ENCODE results near the gene PDCD1. TPM values are rescaled to one million over a fixed set of nuclear protein-coding genes. Genes with fewer than 3 reads are reported as not detected.

Gene PDCD1
- total and polyA plus RNA-seq, 7 donors = 0.14 to 3.2 (median 0.67) TPM; not detected in 3

DNA sequence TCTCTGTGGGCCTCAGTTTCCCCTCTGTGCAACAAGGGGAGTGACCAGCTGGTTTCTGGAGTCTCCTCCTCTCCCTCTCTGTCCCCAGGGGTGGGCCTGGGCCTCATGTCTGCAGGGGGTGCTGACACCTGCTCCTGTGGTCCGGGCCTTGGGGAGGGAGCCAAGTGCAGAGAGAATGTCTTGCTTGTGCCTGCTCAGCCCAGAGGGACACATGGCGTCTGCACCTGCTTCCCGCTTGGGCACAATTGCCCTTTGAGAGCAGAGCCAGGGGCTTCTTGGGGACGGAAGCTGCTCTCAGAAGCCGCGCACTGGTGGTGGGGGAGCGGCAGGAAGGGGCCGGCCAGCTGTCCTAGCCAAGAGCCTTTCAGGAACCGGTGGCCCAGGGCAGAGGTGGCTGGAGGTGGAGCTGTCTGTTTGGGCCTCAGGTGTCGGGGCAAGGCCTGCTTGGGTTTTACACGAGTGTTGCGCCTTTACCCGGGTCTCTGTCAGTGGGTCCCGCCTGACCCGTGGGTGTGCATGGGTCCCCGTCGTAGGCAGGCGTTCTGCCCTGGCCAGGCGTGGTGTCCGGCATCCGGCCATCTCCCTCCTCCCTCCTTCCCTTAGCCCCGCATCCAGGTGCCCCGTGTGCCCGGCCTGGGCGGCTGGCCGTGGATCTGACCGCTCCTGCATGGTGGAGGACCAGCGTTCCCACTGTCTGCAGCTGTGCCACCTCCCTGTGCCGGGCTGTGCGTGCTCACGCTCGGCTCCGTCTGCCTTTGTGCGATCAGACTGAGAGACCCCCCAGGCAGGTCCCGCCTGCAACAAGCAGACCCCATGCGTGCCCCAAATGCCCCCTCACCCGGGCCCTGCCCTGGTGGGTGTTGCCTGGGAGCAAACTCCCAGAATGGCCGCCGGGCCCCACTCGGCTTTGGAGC is 45.7 kb downstream of the PDCD1 start:
- DNase-seq = peak; percentile 64
- Histone ChIP-seq H3K4me1 (no peaks in the 10 kb centered on the region), H3K27ac (no peak overlapping the region), H3K4me3 (no peak overlapping the region), H3K36me3 (no peaks in the 10 kb centered on the region), H3K27me3 (peaks cover 0 to 25% (median 10%) of the 10 kb centered on the region in 3 donors), H3K9me3 (no peaks in the 10 kb centered on the region)
- TF ChIP-seq EP300 (IDR thresholded peaks at IDR 0.05) (no peak), POLR2A (IDR thresholded peaks at IDR 0.05) (no peak), POLR2AphosphoS5 (IDR thresholded peaks at IDR 0.05) (no peak)
- TF ChIP-seq, protein P1, sequence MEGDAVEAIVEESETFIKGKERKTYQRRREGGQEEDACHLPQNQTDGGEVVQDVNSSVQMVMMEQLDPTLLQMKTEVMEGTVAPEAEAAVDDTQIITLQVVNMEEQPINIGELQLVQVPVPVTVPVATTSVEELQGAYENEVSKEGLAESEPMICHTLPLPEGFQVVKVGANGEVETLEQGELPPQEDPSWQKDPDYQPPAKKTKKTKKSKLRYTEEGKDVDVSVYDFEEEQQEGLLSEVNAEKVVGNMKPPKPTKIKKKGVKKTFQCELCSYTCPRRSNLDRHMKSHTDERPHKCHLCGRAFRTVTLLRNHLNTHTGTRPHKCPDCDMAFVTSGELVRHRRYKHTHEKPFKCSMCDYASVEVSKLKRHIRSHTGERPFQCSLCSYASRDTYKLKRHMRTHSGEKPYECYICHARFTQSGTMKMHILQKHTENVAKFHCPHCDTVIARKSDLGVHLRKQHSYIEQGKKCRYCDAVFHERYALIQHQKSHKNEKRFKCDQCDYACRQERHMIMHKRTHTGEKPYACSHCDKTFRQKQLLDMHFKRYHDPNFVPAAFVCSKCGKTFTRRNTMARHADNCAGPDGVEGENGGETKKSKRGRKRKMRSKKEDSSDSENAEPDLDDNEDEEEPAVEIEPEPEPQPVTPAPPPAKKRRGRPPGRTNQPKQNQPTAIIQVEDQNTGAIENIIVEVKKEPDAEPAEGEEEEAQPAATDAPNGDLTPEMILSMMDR (IDR thresholded peaks at IDR 0.05) = no peak
- intact Hi-C loops (cut with DNase I) = no loop called here
- WGBS, 2 donors = 66 to 84% methylated on average over 40 of the region's 40 CpGs

DNA sequence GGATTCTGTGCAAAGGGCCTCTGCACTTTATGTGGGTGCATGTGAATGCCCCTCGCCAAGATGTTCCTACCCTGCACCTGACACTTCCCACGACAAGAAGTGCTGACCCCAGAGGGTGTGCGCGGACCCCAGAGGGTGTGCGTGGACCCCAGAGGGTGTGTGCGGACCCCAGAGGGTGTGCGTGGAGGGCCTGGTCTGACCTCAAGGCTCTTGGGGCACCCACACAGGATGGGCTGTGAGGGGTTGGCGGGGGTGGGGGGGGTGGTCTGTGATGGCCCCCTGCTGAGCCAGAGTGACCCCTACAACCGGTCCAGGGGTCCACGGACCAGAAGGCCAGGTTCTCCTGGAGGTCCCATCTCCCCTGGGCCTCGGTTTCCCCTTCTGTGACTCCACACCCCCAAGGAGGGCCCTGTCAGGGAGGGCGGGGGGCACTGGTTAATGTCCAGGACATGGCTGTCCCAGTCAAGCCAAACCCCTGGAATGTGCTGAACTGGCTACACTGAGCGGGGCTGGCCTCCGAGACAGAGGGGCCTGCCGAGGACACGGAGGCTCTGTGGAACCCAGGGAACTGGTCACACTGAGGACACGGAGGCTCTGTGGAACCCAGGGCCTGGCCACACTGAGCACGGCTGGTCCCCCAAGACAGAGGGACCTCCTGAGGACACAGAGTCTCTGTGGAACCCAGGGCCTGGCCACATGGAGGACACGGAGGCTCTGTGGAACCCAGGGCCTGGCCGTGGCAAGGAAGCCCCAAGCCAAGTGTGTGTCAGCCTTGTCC is 46.6 kb downstream of the PDCD1 start:
- 81 to 84% methylated on average over 20 of the region's 20 CpGs for WGBS, 2 donors
- intact Hi-C loops (cut with DNase I) = no loop called here
- Histone ChIP-seq H3K27me3 (peaks cover 0 to 18% (median 10%) of the 10 kb centered on the region in 3 donors), H3K4me3 (no peak overlapping the region), H3K9me3 (no peaks in the 10 kb centered on the region), H3K4me1 (no peaks in the 10 kb centered on the region), H3K27ac (no peak overlapping the region), H3K36me3 (no peaks in the 10 kb centered on the region)
- no peak for DNase-seq
- TF ChIP-seq, protein P1 (IDR thresholded peaks at IDR 0.05) = no peak
- TF ChIP-seq EP300 (IDR thresholded peaks at IDR 0.05) (no peak), POLR2A (IDR thresholded peaks at IDR 0.05) (no peak), POLR2AphosphoS5 (IDR thresholded peaks at IDR 0.05) (no peak)

DNA sequence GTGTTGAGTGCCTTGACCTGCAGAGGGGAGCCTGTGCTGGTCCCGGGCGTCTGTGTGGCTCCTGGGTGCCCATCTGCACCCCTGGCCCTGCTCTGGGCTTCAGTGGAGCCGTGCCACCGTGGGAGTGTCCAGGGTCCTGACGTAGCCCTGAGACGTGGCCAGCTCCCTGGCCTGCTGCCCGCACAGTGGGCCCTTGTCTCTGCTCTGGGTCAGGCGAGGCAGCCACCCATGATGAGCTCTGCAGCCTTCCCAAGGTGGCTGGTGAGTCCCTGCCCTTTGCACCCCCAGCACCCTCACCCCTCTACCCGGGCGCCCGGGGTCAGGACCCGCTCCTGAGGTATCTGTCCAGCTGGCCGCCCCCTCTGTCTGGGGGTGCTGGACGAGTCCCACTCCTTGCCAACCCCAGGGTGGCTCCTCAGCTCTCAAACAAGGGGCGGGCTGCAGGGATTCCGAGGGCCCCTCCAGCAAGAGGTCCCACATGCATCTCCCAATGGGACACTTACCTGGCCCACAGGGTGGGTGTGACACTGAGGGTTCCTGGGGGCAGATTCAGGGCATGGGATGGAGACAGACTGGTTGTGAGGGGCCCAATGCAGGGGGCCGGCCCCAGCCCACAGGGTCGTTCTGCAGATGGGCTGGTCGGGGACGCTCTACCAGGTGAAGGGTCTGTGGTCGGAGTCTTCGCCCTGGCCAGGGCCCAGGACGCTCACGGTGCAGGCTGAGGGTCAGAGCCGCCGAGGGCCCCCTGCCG is 47.3 kb downstream of the PDCD1 start:
- Histone ChIP-seq H3K4me1 (no peaks in the 10 kb centered on the region), H3K27ac (no peak overlapping the region)
- intact Hi-C loops (cut with DNase I) = no loop called here

More for the DNA sequence above, 47.3 kb downstream of the PDCD1 start:
- TF ChIP-seq POLR2AphosphoS5 (IDR thresholded peaks at IDR 0.05) = no peak
- TF ChIP-seq, protein P1 (IDR thresholded peaks at IDR 0.05) = no peak
- no peak for TF ChIP-seq POLR2A (IDR thresholded peaks at IDR 0.05)
- TF ChIP-seq EP300 (IDR thresholded peaks at IDR 0.05) = no peak
- H3K9me3 ChIP-seq = no peaks in the 10 kb centered on the region
- WGBS, 2 donors = 85 to 91% methylated on average over 27 of the region's 27 CpGs
- H3K4me3 ChIP-seq = no peak overlapping the region
- peaks cover 0 to 11% (median 10%) of the 10 kb centered on the region in 3 donors for H3K27me3 ChIP-seq
- no peaks in the 10 kb centered on the region for H3K36me3 ChIP-seq
- DNase-seq = peak; percentile 65

Data from sigmoid colon (tissue), 7 donors.